ENCODE measurements around the gene KIF3A.

DNA sequence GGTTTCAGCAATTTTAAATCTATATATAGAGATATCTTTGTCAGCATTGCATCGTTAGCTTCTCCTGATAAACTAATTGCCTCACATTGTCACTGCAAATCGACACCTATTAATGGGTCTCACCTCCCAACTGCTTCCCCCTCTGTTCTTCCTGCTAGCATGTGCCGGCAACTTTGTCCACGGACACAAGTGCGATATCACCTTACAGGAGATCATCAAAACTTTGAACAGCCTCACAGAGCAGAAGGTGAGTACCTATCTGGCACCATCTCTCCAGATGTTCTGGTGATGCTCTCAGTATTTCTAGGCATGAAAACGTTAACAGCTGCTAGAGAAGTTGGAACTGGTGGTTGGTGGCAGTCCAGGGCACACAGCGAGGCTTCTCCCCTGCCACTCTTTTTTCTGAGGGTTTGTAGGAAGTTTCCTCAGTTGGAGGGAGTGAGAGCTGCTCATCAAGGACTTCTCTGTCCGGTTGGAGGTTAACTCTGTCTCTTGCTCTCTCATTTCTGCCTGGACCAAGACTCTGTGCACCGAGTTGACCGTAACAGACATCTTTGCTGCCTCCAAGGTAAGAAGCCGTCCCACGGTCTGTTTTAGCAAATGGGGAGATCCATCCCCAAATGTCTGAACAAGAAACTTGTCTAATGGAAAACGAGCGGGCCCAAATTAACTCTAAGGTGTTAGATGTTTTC is 63.3 kb downstream of the KIF3A start, which contains the start of gene IL4:
- TF ChIP-seq, protein P1, sequence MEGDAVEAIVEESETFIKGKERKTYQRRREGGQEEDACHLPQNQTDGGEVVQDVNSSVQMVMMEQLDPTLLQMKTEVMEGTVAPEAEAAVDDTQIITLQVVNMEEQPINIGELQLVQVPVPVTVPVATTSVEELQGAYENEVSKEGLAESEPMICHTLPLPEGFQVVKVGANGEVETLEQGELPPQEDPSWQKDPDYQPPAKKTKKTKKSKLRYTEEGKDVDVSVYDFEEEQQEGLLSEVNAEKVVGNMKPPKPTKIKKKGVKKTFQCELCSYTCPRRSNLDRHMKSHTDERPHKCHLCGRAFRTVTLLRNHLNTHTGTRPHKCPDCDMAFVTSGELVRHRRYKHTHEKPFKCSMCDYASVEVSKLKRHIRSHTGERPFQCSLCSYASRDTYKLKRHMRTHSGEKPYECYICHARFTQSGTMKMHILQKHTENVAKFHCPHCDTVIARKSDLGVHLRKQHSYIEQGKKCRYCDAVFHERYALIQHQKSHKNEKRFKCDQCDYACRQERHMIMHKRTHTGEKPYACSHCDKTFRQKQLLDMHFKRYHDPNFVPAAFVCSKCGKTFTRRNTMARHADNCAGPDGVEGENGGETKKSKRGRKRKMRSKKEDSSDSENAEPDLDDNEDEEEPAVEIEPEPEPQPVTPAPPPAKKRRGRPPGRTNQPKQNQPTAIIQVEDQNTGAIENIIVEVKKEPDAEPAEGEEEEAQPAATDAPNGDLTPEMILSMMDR (IDR thresholded peaks at IDR 0.05): no peak
- no peak for TF ChIP-seq POLR2A (IDR thresholded peaks at IDR 0.05)

Data from stomach (tissue), 4 donors.